Neutrophil (primary cell): Measurements from ENCODE around the gene DNAJC24.

Source experiments
- H3K27ac ChIP-seq: fragments of 200-600 bp; sonication (generic); 2 replicates; pipeline ENCODE4 v1.5.1; 2016; ENCODE audit warnings: mild to moderate bottlenecking, moderate library complexity
- H3K27me3 ChIP-seq: fragments of 200-600 bp; sonication (generic); 2 replicates; pipeline ENCODE4 v1.6.0; 2016; ENCODE audit warnings: mild to moderate bottlenecking
- H3K36me3 ChIP-seq: fragments of 200-600 bp; sonication (generic); 2 replicates; pipeline ENCODE4 v1.5.1; 2017
- H3K4me1 ChIP-seq, 2 experiments: fragments of 200-600 bp in 1 of 2; sonication (generic) in 1 of 2; 1 replicate in 1 of 2; 2 replicates in 1 of 2; pipeline versions ENCODE4 v1.5.1 to v1.6.1; 2013 to 2016; ENCODE audit warnings: low read depth in 1 of 2, low read length in 1 of 2, mild to moderate bottlenecking in 1 of 2, moderate library complexity in 1 of 2; ENCODE audit not compliant: control insufficient read depth in 1 of 2, insufficient read depth in 1 of 2
- H3K4me3 ChIP-seq, 2 experiments: fragments of 200-600 bp in 1 of 2; sonication (generic) in 1 of 2; 1 replicate in 1 of 2; 2 replicates in 1 of 2; pipeline ENCODE4 v1.5.1; 2013 to 2016; ENCODE audit warnings: low read depth in 1 of 2, low read length in 1 of 2, mild to moderate bottlenecking in 1 of 2, moderate library complexity in 1 of 2
- H3K9me3 ChIP-seq: fragments of 200-600 bp; sonication (generic); 2 replicates; pipeline ENCODE4 v1.5.1; 2016
- TF ChIP-seq, protein P1 (sequence below): fragments of 200-600 bp; sonication (generic); IDR thresholded peaks from 2 replicates; pipeline ENCODE4 v1.5.1; 2016; ENCODE audit warnings: antibody characterized with exemption

The DNAJC24 gene

DNA sequence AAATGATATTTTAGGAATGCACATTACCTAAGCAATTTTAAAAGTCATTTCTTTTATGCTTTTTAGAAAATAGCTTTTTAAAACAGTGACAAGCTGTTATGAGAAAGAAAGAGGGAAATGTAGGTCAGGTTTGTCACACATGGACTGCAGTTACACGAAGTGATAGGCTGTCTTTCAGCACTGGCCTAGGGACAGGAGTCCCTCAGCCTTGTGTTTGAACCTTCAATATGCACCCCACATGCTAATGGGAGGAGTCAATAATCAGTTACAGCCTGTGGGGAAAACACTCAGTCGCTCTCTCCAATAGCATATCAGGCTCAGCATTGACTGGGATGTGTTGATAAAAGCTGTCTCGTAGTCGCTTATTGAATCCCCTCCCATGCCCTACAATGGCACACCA, 45.8 kb downstream of the DNAJC24 start:
- TF ChIP-seq, protein P1, sequence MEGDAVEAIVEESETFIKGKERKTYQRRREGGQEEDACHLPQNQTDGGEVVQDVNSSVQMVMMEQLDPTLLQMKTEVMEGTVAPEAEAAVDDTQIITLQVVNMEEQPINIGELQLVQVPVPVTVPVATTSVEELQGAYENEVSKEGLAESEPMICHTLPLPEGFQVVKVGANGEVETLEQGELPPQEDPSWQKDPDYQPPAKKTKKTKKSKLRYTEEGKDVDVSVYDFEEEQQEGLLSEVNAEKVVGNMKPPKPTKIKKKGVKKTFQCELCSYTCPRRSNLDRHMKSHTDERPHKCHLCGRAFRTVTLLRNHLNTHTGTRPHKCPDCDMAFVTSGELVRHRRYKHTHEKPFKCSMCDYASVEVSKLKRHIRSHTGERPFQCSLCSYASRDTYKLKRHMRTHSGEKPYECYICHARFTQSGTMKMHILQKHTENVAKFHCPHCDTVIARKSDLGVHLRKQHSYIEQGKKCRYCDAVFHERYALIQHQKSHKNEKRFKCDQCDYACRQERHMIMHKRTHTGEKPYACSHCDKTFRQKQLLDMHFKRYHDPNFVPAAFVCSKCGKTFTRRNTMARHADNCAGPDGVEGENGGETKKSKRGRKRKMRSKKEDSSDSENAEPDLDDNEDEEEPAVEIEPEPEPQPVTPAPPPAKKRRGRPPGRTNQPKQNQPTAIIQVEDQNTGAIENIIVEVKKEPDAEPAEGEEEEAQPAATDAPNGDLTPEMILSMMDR, result no peak
- H3K4me1 ChIP-seq, result no peaks in the 10 kb centered on the region
- H3K36me3 ChIP-seq, result no peaks in the 10 kb centered on the region

DNA sequence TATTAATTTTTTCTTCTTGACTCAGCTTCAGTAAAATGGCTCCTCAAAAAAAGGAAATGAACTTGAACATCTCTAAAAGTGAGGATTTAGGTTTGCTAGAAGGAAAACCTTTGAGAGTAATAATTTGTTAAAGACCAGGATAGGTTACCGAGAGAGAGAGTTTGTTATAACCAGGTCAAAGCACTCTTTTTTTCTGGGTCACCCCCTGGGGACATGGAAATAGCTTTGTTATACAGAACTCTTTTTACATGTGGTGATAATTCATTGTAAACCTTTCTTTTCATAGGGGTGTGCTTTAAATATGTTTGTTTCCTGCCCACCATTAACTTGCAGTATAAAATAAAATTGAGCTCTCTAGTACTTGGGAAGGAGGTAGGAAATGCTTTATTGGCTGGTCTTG, 47.7 kb downstream of the DNAJC24 start:
- Histone ChIP-seq H3K27me3 (no peaks in the 10 kb centered on the region), H3K9me3 (no peaks in the 10 kb centered on the region), H3K36me3 (no peaks in the 10 kb centered on the region), H3K27ac (no peak overlapping the region), H3K4me1 (no peaks in the 10 kb centered on the region), H3K4me3 (no peak overlapping the region)
- TF ChIP-seq, protein P1, result no peak

More for the DNA sequence above, 45.8 kb downstream of the DNAJC24 start:
- Histone ChIP-seq H3K9me3 (no peaks in the 10 kb centered on the region), H3K27ac (no peak overlapping the region), H3K27me3 (no peaks in the 10 kb centered on the region), H3K4me3 (no peak overlapping the region)

DNA sequence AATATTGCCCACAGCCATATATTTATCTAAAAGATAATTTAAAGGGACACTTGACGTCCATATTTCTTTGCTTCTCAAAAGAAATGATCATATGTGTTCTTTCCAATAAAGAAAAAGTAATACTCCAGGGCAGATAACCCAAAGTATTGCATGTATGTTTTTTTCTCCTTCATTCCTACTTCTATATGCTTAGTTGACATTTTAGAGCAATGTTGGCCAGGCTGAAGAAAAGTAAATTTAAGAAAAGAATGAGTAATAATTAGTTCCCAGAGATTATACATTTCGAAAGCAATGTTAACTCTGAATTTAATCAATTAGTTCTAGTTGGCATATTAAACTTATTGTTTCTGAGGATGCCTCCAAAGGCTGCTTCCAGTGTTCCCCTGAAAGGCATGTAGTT, 48.2 kb downstream of the DNAJC24 start:
- H3K9me3 ChIP-seq, result no peaks in the 10 kb centered on the region
- no peaks in the 10 kb centered on the region for H3K36me3 ChIP-seq
- no peaks in the 10 kb centered on the region for H3K4me1 ChIP-seq
- no peak overlapping the region for H3K27ac ChIP-seq
- H3K4me3 ChIP-seq, result no peak overlapping the region
- TF ChIP-seq, protein P1, result no peak
- H3K27me3 ChIP-seq, result no peaks in the 10 kb centered on the region

DNA sequence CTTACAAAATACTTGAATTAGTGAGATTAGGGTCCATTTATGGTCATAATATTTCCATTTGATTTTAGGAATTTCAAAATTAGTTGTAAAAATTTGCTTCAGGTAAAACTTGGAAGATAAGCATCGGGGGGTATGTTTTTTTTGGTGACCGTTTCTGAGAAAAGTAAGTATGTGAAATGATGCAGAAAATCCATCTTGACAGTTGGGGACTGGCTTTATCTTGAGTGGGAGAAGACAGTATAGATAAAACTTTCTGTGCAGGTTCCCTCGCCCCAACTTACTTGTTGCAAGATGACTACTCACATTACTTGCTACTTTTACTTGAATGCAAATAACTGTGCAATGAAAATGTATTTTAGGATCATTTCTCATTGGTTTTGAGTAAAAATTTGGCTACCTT, 49.5 kb downstream of the DNAJC24 start:
- H3K9me3 ChIP-seq, result no peaks in the 10 kb centered on the region
- H3K27ac ChIP-seq, result no peak overlapping the region
- H3K4me1 ChIP-seq, result no peaks in the 10 kb centered on the region
- H3K27me3 ChIP-seq, result no peaks in the 10 kb centered on the region
- no peaks in the 10 kb centered on the region for H3K36me3 ChIP-seq
- H3K4me3 ChIP-seq, result no peak overlapping the region
- TF ChIP-seq, protein P1, result no peak

DNA sequence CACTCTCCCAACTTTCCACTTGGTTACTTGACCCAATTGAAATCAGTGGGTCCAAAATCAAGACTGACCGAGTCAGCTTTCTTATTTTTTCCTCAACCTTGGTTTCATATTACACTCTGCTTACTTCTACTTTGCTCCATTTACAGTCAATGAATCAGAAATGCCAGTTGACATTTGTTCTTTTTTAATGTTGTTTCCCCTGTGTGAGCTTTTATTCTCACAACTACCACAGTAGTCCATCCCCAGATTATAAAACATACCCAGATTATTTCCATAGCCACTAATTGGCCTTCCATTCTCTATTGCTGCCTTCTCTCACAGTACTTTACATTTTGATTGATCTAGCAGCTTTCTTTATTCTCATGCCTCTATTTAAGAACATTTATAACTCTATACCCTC, 50.0 kb downstream of the DNAJC24 start:
- Histone ChIP-seq H3K27ac (no peak overlapping the region), H3K4me1 (no peaks in the 10 kb centered on the region), H3K27me3 (no peaks in the 10 kb centered on the region), H3K9me3 (no peaks in the 10 kb centered on the region), H3K4me3 (no peak overlapping the region), H3K36me3 (no peaks in the 10 kb centered on the region)
- TF ChIP-seq, protein P1, result no peak

DNA sequence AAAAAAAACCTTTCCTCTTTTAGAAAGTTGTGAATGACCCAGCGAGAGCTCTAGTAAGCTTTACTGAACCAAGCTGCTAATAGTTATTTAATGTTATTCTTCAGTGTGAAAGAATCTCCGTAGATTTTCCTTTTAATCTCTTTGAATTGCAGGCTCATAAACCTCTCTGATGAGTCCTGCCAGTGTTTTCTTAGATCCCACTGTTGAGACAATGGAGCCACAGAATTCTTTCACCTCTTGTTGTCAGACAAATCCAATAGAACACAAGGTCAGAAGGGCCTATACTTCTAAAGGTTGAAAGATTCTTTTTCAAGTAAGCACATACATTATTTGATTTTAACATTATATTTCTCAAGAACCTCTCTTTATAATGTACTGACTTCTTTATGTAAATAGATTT, 52.2 kb downstream of the DNAJC24 start:
- H3K4me1 ChIP-seq, result no peaks in the 10 kb centered on the region
- no peaks in the 10 kb centered on the region for H3K36me3 ChIP-seq
- no peaks in the 10 kb centered on the region for H3K9me3 ChIP-seq
- no peak overlapping the region for H3K27ac ChIP-seq
- TF ChIP-seq, protein P1, result no peak
- no peaks in the 10 kb centered on the region for H3K27me3 ChIP-seq
- H3K4me3 ChIP-seq, result no peak overlapping the region
